Peyer's patch (tissue), 4 donors: Measurements from ENCODE around the gene HHIPL1.

ENCODE experiments used
- CTCF ChIP-seq, 6 experiments: fragments of 450-650 bp in 4 of 6; fragments of 200-600 bp in 2 of 6; sonication (generic) in 1 of 6; IDR thresholded peaks; one replicate each; pipeline ENCODE4 v1.5.1; 2017 to 2019; ENCODE audit warnings: antibody characterized with exemption in 6 of 6, mild to moderate bottlenecking in 3 of 6, moderate library complexity in 1 of 6
- POLR2A ChIP-seq, 2 donors: fragments of 450-650 bp; IDR thresholded peaks; one replicate each; pipeline ENCODE4 v1.5.1; 2017; ENCODE audit warnings: antibody characterized with exemption in 2 of 2, mild to moderate bottlenecking in 2 of 2, moderate library complexity in 2 of 2

GRCh38 chr14:99685596-99685995 is 40.7 kb downstream of the HHIPL1 start:
- TF ChIP-seq POLR2A (IDR thresholded peaks at IDR 0.05) (no peak), CTCF (IDR thresholded peaks at IDR 0.05) (no peak)
